Upper lobe of left lung (tissue), 6 donors: Measurements from ENCODE around the gene EIF5A. TPM values are rescaled to one million over a fixed set of nuclear protein-coding genes. Genes with fewer than 3 reads are reported as not detected.

ENCODE experiments used
- ATAC-seq, 2 donors: fragments of 200-7000 bp; cut with Tn5 transposase; one replicate each; pipeline ENCODE4 v1.9.1; 2022; ENCODE audit warnings: mild to moderate bottlenecking in 2 of 2, moderate library complexity in 2 of 2; ENCODE audit not compliant: low FRiP score in 2 of 2
- DNase-seq, 2 donors: peaks; one replicate each; pipeline ENCODE4 v3.0.0-alpha.2; 2019 to 2020
- H3K27ac ChIP-seq, 4 donors: fragments of 200-600 bp; sonication (generic); one replicate each; pipeline ENCODE4 v1.5.1; 2016 to 2019
- H3K27me3 ChIP-seq, 4 donors: fragments of 200-600 bp; sonication (generic); one replicate each; pipeline ENCODE4 v1.5.1; 2017 to 2019
- H3K36me3 ChIP-seq, 4 donors: fragments of 200-600 bp; sonication (generic); one replicate each; pipeline ENCODE4 v1.5.1; 2016 to 2019
- H3K4me1 ChIP-seq, 4 donors: fragments of 200-600 bp; sonication (generic); one replicate each; pipeline ENCODE4 v1.5.1; 2018 to 2019
- H3K4me3 ChIP-seq, 4 donors: fragments of 200-600 bp; sonication (generic); one replicate each; pipeline ENCODE4 v1.5.1; 2017 to 2019; ENCODE audit warnings: mild to moderate bottlenecking in 2 of 4, moderate library complexity in 1 of 4
- H3K9me3 ChIP-seq, 4 donors: fragments of 200-600 bp; sonication (generic); one replicate each; pipeline ENCODE4 v1.5.1; 2018 to 2019
- EP300 ChIP-seq, 4 donors: sonication (generic); formaldehyde crosslinking; IDR thresholded peaks; one replicate each; pipeline ENCODE4 v1.5.1; 2017; ENCODE audit warnings: antibody characterized with exemption in 4 of 4, control low read depth in 2 of 4
- POLR2A ChIP-seq, 4 donors: fragments of 450-650 bp; IDR thresholded peaks; one replicate each; pipeline ENCODE4 v1.5.1; 2016 to 2017; ENCODE audit warnings: antibody characterized with exemption in 4 of 4, mild to moderate bottlenecking in 2 of 4
- POLR2AphosphoS5 ChIP-seq, 2 donors: sonication (generic); formaldehyde crosslinking; IDR thresholded peaks; one replicate each; pipeline ENCODE4 v1.5.1; 2017; ENCODE audit warnings: antibody characterized with exemption in 2 of 2
- WGBS, 2 donors: methylation state at CpG; one replicate each; pipeline ENCODE4 v1.1.5; 2017 to 2018; 5-methylcytosine and 5-hydroxymethylcytosine counted together
- total RNA-seq, 6 donors: library from RNA; depleted of rRNA in 4 of 6; stranded (reverse); fragments of >200 nt in 4 of 6; gene quantifications; one replicate each; pipeline versions ENCODE4 v1.1.0 to v1.2.1, GENCODE V29; 2016 to 2021
- TF ChIP-seq, protein P1 (sequence below), 6 experiments: fragments of 450-650 bp in 4 of 6; fragments of 200-600 bp in 2 of 6; sonication (generic) in 2 of 6; IDR thresholded peaks; one replicate each; pipeline ENCODE4 v1.5.1; 2016 to 2019; ENCODE audit warnings: antibody characterized with exemption in 6 of 6
- donor health status: DM: no; HTN: no; CAD: no; lungs with moderate emphysema.
- donor health status: DM: no; HTN: yes; CAD: no; lungs with severe emphysema.

The EIF5A gene
- total RNA-seq, 6 donors from 2014 or later: 84.9 to 303 (median 207) TPM

- ATAC-seq (peak; percentile 76 to 78), DNase-seq (peak; percentile 90 to 93)
- Histone ChIP-seq H3K4me3 (peak overlapping the region; percentile 16 to 73 (median 56)), H3K9me3 (no peaks in the 10 kb centered on the region), H3K27ac (peak overlapping the region; percentile 82 to 89 (median 86)), H3K36me3 (peaks cover 6 to 41% (median 26%) of the 10 kb centered on the region in 4 donors), H3K4me1 (peaks cover 24 to 62% (median 40%) of the 10 kb centered on the region in 4 donors), H3K27me3 (peaks cover 0 to 19% (median 6%) of the 10 kb centered on the region in 4 donors)
- peak; percentile 45 to 57 for TF ChIP-seq POLR2AphosphoS5 (IDR thresholded peaks at IDR 0.05)
- TF ChIP-seq, protein P1, sequence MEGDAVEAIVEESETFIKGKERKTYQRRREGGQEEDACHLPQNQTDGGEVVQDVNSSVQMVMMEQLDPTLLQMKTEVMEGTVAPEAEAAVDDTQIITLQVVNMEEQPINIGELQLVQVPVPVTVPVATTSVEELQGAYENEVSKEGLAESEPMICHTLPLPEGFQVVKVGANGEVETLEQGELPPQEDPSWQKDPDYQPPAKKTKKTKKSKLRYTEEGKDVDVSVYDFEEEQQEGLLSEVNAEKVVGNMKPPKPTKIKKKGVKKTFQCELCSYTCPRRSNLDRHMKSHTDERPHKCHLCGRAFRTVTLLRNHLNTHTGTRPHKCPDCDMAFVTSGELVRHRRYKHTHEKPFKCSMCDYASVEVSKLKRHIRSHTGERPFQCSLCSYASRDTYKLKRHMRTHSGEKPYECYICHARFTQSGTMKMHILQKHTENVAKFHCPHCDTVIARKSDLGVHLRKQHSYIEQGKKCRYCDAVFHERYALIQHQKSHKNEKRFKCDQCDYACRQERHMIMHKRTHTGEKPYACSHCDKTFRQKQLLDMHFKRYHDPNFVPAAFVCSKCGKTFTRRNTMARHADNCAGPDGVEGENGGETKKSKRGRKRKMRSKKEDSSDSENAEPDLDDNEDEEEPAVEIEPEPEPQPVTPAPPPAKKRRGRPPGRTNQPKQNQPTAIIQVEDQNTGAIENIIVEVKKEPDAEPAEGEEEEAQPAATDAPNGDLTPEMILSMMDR (IDR thresholded peaks at IDR 0.05): no peak
- peak in 1 of 4 donors; percentile 63 for TF ChIP-seq POLR2A (IDR thresholded peaks at IDR 0.05)
- TF ChIP-seq EP300 (IDR thresholded peaks at IDR 0.05): no peak
- 13 to 38% methylated on average over 8 to 32 of the region's 54 CpGs for WGBS, 2 donors
These were observed 46.6 kb upstream of the EIF5A start for GRCh38 chr17:7260651-7261378.

DNA sequence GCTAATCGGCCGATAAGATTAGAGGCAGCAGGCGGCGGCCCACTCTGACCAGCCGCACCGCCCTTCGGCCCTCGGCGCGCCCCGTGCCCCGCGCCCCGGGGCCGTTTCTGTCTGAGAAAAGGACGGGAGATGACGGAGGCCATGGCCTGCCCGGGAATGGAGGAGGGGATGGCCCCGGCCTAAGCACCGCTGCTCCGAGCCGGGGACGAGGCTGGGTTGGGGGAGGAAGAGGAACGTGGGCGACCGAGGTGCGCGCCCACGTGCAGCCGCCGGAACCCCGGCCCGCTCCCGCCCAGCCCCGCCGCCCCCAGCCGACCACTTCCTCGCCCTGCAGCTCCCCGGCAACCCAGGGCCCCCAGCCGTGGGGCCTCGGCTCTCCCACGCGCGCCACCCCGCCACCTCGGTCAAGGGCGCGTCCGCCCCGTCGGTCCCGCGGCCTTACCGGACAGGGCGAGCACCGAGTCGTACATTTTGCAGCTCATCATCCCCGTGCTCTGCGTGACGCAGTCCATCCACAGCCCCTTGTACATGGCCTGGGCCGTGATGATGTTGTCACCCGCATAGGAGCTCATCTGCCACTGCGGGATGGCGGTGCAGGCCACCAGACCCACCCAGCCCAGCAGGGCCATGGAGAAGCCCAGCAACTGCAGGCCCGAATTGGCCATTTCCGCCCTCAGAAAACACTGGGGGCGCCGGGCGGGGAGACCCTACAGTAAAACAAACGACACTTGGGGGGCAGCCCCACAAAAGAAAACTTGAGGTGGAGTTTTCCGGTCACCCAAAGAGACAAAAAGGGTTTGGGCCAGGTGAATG, 45.8 kb upstream of the EIF5A start:
- 11 to 16% methylated on average over 17 to 46 of the region's 71 CpGs for WGBS, 2 donors
- Histone ChIP-seq H3K9me3 (no peaks in the 10 kb centered on the region), H3K27ac (peak overlapping the region; percentile 82 to 89 (median 86)), H3K36me3 (peaks cover 6 to 33% (median 22%) of the 10 kb centered on the region in 4 donors), H3K4me3 (peak overlapping the region; percentile 16 to 73 (median 56)), H3K4me1 (peaks cover 24 to 62% (median 40%) of the 10 kb centered on the region in 4 donors), H3K27me3 (peaks cover 0 to 19% (median 6%) of the 10 kb centered on the region in 4 donors)
- DNase-seq: peak in 1 of 2 donors; percentile 89
- peak in 1 of 2 donors; percentile 32 for ATAC-seq
- peak in 1 of 4 donors; percentile 56 for TF ChIP-seq POLR2A (IDR thresholded peaks at IDR 0.05)
- TF ChIP-seq POLR2AphosphoS5 (IDR thresholded peaks at IDR 0.05): no peak

DNA sequence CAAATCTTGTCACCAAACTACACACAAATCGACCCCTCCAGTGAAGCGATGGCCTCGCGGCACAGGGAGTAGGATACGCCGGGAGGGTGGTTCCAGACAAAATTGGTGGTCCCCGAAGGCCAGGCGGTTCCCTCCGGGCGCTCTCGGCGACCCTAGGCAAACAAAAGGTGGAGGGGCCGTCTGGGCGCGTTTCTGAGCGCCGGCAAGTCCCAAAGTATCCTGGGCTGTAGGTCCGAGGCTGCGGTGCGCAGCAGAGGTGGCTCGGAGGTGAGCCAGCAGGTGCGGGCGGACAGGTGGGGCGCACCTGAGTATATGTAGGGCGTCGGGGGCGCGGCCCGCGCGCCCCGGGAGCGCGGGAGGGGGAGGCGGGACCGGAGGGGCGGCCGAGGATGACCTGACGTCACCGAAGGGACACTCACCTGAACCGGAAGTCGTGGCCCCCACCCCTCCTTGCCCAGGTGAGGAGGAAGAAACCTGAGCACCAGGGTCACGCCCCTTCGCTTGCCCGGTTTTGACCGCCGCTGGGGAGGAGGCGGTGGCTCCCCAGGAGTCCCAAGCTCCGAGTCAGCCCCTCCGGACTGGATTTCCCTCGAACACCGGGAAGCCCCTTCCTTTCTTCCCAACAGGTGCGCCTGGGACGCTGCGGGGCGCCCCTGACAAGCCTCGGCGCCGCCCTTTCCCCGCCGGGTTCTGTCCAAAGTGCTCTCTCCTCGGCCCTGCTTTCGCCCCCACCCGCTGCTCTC, 45.1 kb upstream of the EIF5A start, which contains the start of gene CLDN7:
TSS of gene CLDN7 (minus strand) at position 287 of the 743 bp plus-strand sequence. CDS start 435 bp downstream, outside the sequence.
- Histone ChIP-seq H3K27ac (peak within 1 kb of the TSS; percentile 82 to 89 (median 86)), H3K36me3 (peaks cover 1 to 25% (median 16%) of the 10 kb centered on the region in 4 donors), H3K27me3 (peaks cover 0 to 19% (median 6%) of the 10 kb centered on the region in 4 donors), H3K9me3 (no peaks in the 10 kb centered on the region), H3K4me1 (peaks cover 24 to 62% (median 40%) of the 10 kb centered on the region in 4 donors), H3K4me3 (peak within 1 kb of the TSS; percentile 35 to 73 (median 56))
- ATAC-seq: peak; percentile 53 to 87
- peak; percentile 93 to 94 for DNase-seq
- WGBS, 2 donors: 12 to 16% methylated on average over 21 to 44 of the region's 64 CpGs
- TF ChIP-seq POLR2AphosphoS5 (IDR thresholded peaks at IDR 0.05): peak; percentile 73 to 92
- TF ChIP-seq EP300 (IDR thresholded peaks at IDR 0.05): peak in 1 of 4 donors; percentile 3
- TF ChIP-seq, protein P1 (IDR thresholded peaks at IDR 0.05): peak in 2 of 6 experiments; percentile 14 to 16
- peak in 3 of 4 donors; percentile 66 to 96 (median 84) for TF ChIP-seq POLR2A (IDR thresholded peaks at IDR 0.05)

GRCh38 chr17:7262935-7263800, 44.3 kb upstream of the EIF5A start:
- 4 to 8% methylated on average over 26 of the region's 26 CpGs for WGBS, 2 donors
- Histone ChIP-seq H3K36me3 (peaks cover 0 to 17% (median 9%) of the 10 kb centered on the region in 4 donors), H3K27me3 (peaks cover 0 to 19% (median 6%) of the 10 kb centered on the region in 4 donors), H3K4me1 (peaks cover 24 to 62% (median 40%) of the 10 kb centered on the region in 4 donors), H3K4me3 (peak overlapping the region; percentile 35 to 73 (median 56)), H3K9me3 (no peaks in the 10 kb centered on the region), H3K27ac (peak overlapping the region; percentile 72 to 89 (median 84))
- TF ChIP-seq POLR2A (IDR thresholded peaks at IDR 0.05) (no peak), EP300 (IDR thresholded peaks at IDR 0.05) (no peak), POLR2AphosphoS5 (IDR thresholded peaks at IDR 0.05) (no peak)
- TF ChIP-seq, protein P1 (IDR thresholded peaks at IDR 0.05): no peak
- ATAC-seq (peak; percentile 45 to 70), DNase-seq (peak; percentile 61 to 85)
